DND-41 (cell line): ENCODE measurements around the gene TTLL4.

ENCODE experiments used
- ATAC-seq: fragments of 200-7000 bp; cut with Tn5 transposase; 3 replicates; pipeline ENCODE4 v1.9.1; 2021; ENCODE audit warnings: low read depth; ENCODE audit not compliant: insufficient read depth
- DNase-seq: peaks from one replicate; pipeline ENCODE4 v3.0.0-alpha.2; 2020
- H2AFZ ChIP-seq: 2 replicates; pipeline ENCODE4 v1.6.0; 2012; ENCODE audit warnings: low read depth, low read length
- H3K27ac ChIP-seq: 2 replicates; pipeline ENCODE4 v1.5.1; 2012; ENCODE audit warnings: low read length, inconsistent platforms
- H3K27me3 ChIP-seq: fragments of 200-600 bp; sonication (generic); 2 replicates; pipeline ENCODE4 v1.6.0; 2012; ENCODE audit warnings: low read length, mild to moderate bottlenecking, inconsistent platforms; ENCODE audit not compliant: insufficient read depth, poor library complexity
- H3K36me3 ChIP-seq: 2 replicates; pipeline ENCODE4 v1.5.1; 2012; ENCODE audit warnings: low read length, inconsistent platforms; ENCODE audit not compliant: insufficient read depth
- H3K4me1 ChIP-seq: 2 replicates; pipeline ENCODE4 v1.5.1; 2012; ENCODE audit warnings: mild to moderate bottlenecking, low read length; ENCODE audit not compliant: insufficient read depth
- H3K4me2 ChIP-seq: 2 replicates; pipeline ENCODE4 v1.6.0; 2012; ENCODE audit warnings: mild to moderate bottlenecking, moderate library complexity, low read length, inconsistent platforms; ENCODE audit not compliant: insufficient read depth
- H3K4me3 ChIP-seq, 2 experiments: fragments of 200-600 bp in 1 of 2; shearing (Covaris generic) in 1 of 2; 2 replicates each; pipeline ENCODE4 v1.5.1; 2012 to 2016; ENCODE audit warnings: inconsistent platforms in 2 of 2, low read length in 2 of 2, mild to moderate bottlenecking in 2 of 2, low read depth in 1 of 2, moderate library complexity in 1 of 2
- H3K79me2 ChIP-seq: 2 replicates; pipeline ENCODE4 v1.6.0; 2012; ENCODE audit warnings: low read length, inconsistent platforms; ENCODE audit not compliant: insufficient read depth
- H3K9ac ChIP-seq: 2 replicates; pipeline ENCODE4 v1.6.0; 2012; ENCODE audit warnings: low read depth, mild to moderate bottlenecking, inconsistent platforms, low read length, moderate library complexity
- H3K9me3 ChIP-seq: 2 replicates; pipeline ENCODE4 v1.5.1; 2012; ENCODE audit warnings: low read length, moderate library complexity, mild to moderate bottlenecking, inconsistent platforms; ENCODE audit not compliant: insufficient read depth, severe bottlenecking
- H4K20me1 ChIP-seq: 2 replicates; pipeline ENCODE4 v1.6.0; 2012; ENCODE audit warnings: low read length; ENCODE audit not compliant: insufficient read depth
- CTCF ChIP-seq: IDR thresholded peaks from 2 replicates; pipeline ENCODE4 v1.5.1; 2012; ENCODE audit warnings: borderline replicate concordance, low read length, moderate library complexity, mild to moderate bottlenecking; ENCODE audit not compliant: poor library complexity, severe bottlenecking; ENCODE audit errors: extremely low read depth
- EZH2 ChIP-seq: IDR thresholded peaks from 3 replicates; pipeline ENCODE4 v1.6.1; 2012; ENCODE audit warnings: borderline replicate concordance, low read depth, mild to moderate bottlenecking, moderate library complexity, low read length, inconsistent platforms; ENCODE audit not compliant: severe bottlenecking

TTLL4 gene

GRCh38 chr2:218709908-218710307, 727 bp upstream of the TTLL4 start:
- Histone ChIP-seq H4K20me1 (peaks cover 9% of the 10 kb centered on the region; the same call in 1 of the 2 replicates), H3K4me3 (no peak overlapping the region)
- no peak for ATAC-seq

DNA sequence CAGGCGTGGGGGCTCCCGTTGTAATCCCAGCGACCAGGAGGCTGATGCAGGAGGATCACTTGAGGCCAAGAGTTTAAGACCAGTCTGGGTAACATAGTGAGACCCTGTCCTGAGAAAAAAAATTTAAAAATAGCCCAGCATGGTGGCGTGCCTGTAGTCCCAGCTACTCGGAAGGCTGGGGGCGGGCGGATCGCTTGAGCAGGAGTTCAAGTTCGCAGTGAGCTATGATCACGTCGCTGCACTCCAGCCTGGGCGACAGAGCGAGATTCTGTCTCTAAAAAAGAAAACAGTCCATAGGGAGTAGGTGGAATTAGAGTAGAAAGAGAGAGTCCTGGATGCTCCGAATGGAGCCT, 325 bp upstream of the TTLL4 start:
- H3K9ac ChIP-seq: peak overlapping the region; percentile 83; the same call in 1 of the 2 replicates
- H3K9me3 ChIP-seq: no peaks in the 10 kb centered on the region
- H3K36me3 ChIP-seq: peaks cover 2% of the 10 kb centered on the region
- peaks cover 12% of the 10 kb centered on the region; the same call in 1 of the 2 replicates for H4K20me1 ChIP-seq
- H3K4me1 ChIP-seq: peaks cover 35% of the 10 kb centered on the region
- no peak for TF ChIP-seq EZH2
- no peak for TF ChIP-seq CTCF
- H3K4me2 ChIP-seq: peak overlapping the region; percentile 86
- H2AFZ ChIP-seq: peak overlapping the region; percentile 83
- no peak overlapping the region for H3K27ac ChIP-seq
- ATAC-seq (no peak), DNase-seq (no peak)
- H3K27me3 ChIP-seq: no peaks in the 10 kb centered on the region
- peak overlapping the region in 1 of 2 experiments; percentile 92; a peak in 2 of 4 replicates for H3K4me3 ChIP-seq
- peaks cover 46% of the 10 kb centered on the region for H3K79me2 ChIP-seq

More at GRCh38 chr2:218709908-218710307, 727 bp upstream of the TTLL4 start:
- no peak for DNase-seq
- Histone ChIP-seq H3K4me1 (peaks cover 35% of the 10 kb centered on the region), H3K9me3 (no peaks in the 10 kb centered on the region), H3K27me3 (no peaks in the 10 kb centered on the region), H3K4me2 (peak overlapping the region; percentile 86; the same call in 1 of the 2 replicates), H3K36me3 (no peaks in the 10 kb centered on the region; the same call in 1 of the 2 replicates), H3K27ac (no peak overlapping the region), H3K9ac (no peak overlapping the region), H3K79me2 (peaks cover 42% of the 10 kb centered on the region), H2AFZ (peak overlapping the region; percentile 83)
- TF ChIP-seq EZH2 (no peak), CTCF (no peak)

- peak overlapping the region; percentile 83 for H3K9ac ChIP-seq
- H3K4me1 ChIP-seq: peaks cover 35% of the 10 kb centered on the region
- H3K4me2 ChIP-seq: peak overlapping the region; percentile 86
- peak overlapping the region; percentile 91 for H2AFZ ChIP-seq
- TF ChIP-seq CTCF (no peak), EZH2 (no peak)
- no peaks in the 10 kb centered on the region for H3K9me3 ChIP-seq
- H3K36me3 ChIP-seq: peaks cover 11% of the 10 kb centered on the region
- peak overlapping the region; percentile 92 to 98 for H3K4me3 ChIP-seq
- no peak for DNase-seq
- ATAC-seq: no peak
- peaks cover 57% of the 10 kb centered on the region for H3K79me2 ChIP-seq
- peak overlapping the region; percentile 74 for H3K27ac ChIP-seq
- H4K20me1 ChIP-seq: peaks cover 17% of the 10 kb centered on the region; the same call in 1 of the 2 replicates
- no peaks in the 10 kb centered on the region for H3K27me3 ChIP-seq
Observed at GRCh38 chr2:218711550-218711929, 905 bp downstream of the TTLL4 start.
